Measurements from ENCODE around the gene PDE4B. TPM values are rescaled to one million over a fixed set of nuclear protein-coding genes. Genes with fewer than 3 reads are reported as not detected.
A peak's percentile ranks its signal among the peaks of the same experiment; 100 is the strongest.

PDE4B gene
- polyA plus RNA-seq, 2 of the 4 experiments (the other 2 are of a cell fraction) = 20.2 to 56.8 TPM

- TF ChIP-seq PBX3 (IDR thresholded peaks at IDR 0.05) (peak; percentile 63), RCOR1 (IDR thresholded peaks at IDR 0.05; ENCODE audit: low read depth, low read length) (no peak), HES2 (IDR thresholded peaks at IDR 0.05) (no peak), RNF2 (IDR thresholded peaks at IDR 0.05; ENCODE audit: borderline replicate concordance, low read depth) (no peak), ELK1 (IDR thresholded peaks at IDR 0.05; ENCODE audit: low read depth, low read length) (no peak), NR3C1 (IDR thresholded peaks at IDR 0.05) (no peak), BHLHE40 (IDR thresholded peaks at IDR 0.05; ENCODE audit: low read depth, low read length) (no peak), CTCF (IDR thresholded peaks at IDR 0.05) (no peak), HOXB13 (CRISPR knock-in tag; IDR thresholded peaks at IDR 0.05; ENCODE audit: low read depth) (peak; percentile 74; the same call in 1 of the 2 replicates), PHF8 (IDR thresholded peaks at IDR 0.05; ENCODE audit: borderline replicate concordance, low read depth) (no peak), JUNB (IDR thresholded peaks at IDR 0.05) (peak; percentile 85), ATOH8 (CRISPR knock-in tag; IDR thresholded peaks at IDR 0.05; ENCODE audit: low read depth) (peak; percentile 84; the same call in 1 of the 2 replicates), SREBF2 (IDR thresholded peaks at IDR 0.05) (no peak), CHD2 (IDR thresholded peaks at IDR 0.05; ENCODE audit: low read length, partially characterized antibody) (no peak), ESRRA (IDR thresholded peaks at IDR 0.05; ENCODE audit: borderline replicate concordance, low read length) (no peak), POLR2AphosphoS2 (conservative IDR thresholded peaks at IDR 0.05; ENCODE audit: low read length) (no peak), NPAS2 (CRISPR knock-in tag; IDR thresholded peaks at IDR 0.05; ENCODE audit: borderline replicate concordance) (no peak), MAFK (IDR thresholded peaks at IDR 0.05; ENCODE audit: partially characterized antibody) (peak; percentile 73), HOXA7 (CRISPR knock-in tag; IDR thresholded peaks at IDR 0.05) (0 out of 2 replicates have a peak, but pooled peaks have one; percentile 59), EHF (CRISPR knock-in tag; IDR thresholded peaks at IDR 0.05) (peak; percentile 18; the same call in 1 of the 2 replicates), EP300 (IDR thresholded peaks at IDR 0.05) (peak; percentile 95), EHMT2 (IDR thresholded peaks at IDR 0.05; ENCODE audit: low read depth) (no peak), ZSCAN20 (CRISPR knock-in tag; IDR thresholded peaks at IDR 0.05) (peak; percentile 74), HOXB5 (CRISPR knock-in tag; IDR thresholded peaks at IDR 0.05) (peak; percentile 79; the same call in 1 of the 2 replicates), ZFP36 (IDR thresholded peaks at IDR 0.05; ENCODE audit: borderline replicate concordance, partially characterized antibody) (no peak), MAZ (IDR thresholded peaks at IDR 0.05; ENCODE audit: borderline replicate concordance, low read depth, low read length) (no peak), RAD21 (conservative IDR thresholded peaks at IDR 0.05 in 1 of 2, IDR thresholded peaks at IDR 0.05 in 1 of 2) (peak; percentile 21 to 65; a peak in 4 of 5 replicates), HEYL (CRISPR knock-in tag; IDR thresholded peaks at IDR 0.05) (no peak), TFCP2L1 (CRISPR knock-in tag; IDR thresholded peaks at IDR 0.05) (no peak), SMC3 (IDR thresholded peaks at IDR 0.05) (peak; percentile 63; the same call in 2 of the 3 replicates), USF2 (IDR thresholded peaks at IDR 0.05) (no peak), MAX (IDR thresholded peaks at IDR 0.05) (peak; percentile 73), E2F6 (IDR thresholded peaks at IDR 0.05; ENCODE audit: borderline replicate concordance, low read depth) (no peak), RFX5 (IDR thresholded peaks at IDR 0.05) (no peak), HDAC2 (IDR thresholded peaks at IDR 0.05) (no peak), GATA3 (IDR thresholded peaks at IDR 0.05; ENCODE audit: borderline replicate concordance) (peak; percentile 98), MYC (IDR thresholded peaks at IDR 0.05; ENCODE audit: borderline replicate concordance, low read length) (no peak)
Measured at GRCh38 chr1:66271216-66271903, 478.7 kb downstream of the PDE4B start (continued).

Measured in A549 (cell line).